HPDE6-E6E7 (cell line): ENCODE measurements around the gene ZNRF1.

ENCODE experiments used
- DNase-seq: peaks from one replicate; pipeline ENCODE4 v3.0.0; 2011; ENCODE audit warnings: missing footprints; ENCODE audit errors: extremely low spot score

Gene ZNRF1

DNA sequence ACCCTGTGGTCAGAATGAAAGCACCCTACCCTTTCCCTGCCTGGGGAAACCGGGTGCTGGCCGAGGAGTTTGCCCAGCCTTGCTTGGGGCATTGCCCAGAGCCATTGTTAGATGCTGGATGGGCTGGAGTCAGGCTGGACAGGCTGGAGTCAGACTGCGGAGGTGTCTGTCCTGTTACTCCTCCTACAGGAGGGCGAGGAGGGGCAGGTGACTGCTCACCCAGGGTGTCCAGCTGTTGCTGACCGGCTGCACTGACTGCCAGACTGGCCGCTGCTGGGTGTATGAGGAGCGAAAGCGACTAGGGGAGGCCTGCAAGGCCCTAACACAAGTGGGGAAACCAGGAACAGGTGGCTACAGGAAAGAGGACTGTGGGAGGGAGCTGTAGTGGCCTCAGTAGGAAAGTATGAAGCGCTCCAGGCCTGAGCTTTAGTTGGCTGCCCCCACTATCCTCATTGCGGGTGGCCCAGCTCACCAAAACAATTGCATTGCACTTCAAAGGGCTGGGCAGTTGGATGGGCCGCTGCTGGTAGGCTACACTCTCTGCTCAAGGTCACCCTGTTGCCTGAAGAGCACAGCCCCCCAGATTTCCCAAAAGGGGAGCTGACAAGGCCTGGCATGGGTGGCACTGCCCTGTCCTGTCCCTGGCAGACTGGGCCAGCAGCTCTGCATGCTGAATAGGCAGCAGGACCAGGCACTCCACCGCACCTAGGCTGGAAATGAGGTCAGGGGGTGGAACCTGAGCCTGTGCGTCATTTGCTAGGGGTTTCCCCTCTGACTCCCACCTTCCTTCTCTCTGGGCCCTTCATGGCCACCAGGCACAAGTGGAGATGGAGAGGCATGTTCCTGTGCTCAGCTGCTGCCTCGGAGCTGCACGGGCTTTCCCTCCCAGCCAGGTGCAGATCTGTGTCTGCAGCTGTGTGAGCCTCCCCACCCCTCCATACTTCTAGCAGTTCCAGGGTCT lies 99.4 kb downstream of the ZNRF1 start:
- DNase-seq, result no peak

DNA sequence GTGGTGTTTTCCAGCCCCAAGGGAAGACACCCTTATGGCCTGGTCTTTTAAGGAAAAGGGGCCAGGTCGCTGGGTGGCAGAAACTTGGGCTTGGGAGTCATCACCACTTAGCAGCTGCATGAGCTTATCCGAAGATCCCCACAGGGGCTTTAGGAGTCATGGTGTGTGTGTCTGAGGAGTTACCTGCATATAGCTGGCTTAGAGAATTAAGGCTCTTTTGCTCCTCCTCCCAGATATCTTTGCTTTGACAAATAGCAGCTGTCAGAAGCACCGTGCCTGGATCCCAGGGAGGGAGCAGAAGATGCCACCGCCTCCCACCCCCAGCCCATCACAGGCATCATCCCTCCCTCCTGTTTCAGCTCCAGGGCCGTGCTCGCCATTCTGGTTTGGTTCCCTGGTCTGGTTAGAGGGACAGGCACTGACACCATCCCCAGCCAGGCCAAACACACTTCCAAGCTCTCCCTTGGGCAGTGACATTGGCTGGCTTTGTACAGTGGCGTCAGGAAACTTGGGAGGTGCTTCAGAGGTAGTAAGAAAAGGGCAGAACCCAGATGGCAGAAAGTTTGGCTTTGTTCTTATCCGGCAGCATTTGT lies 100.3 kb downstream of the ZNRF1 start:
- DNase-seq, result no peak

DNA sequence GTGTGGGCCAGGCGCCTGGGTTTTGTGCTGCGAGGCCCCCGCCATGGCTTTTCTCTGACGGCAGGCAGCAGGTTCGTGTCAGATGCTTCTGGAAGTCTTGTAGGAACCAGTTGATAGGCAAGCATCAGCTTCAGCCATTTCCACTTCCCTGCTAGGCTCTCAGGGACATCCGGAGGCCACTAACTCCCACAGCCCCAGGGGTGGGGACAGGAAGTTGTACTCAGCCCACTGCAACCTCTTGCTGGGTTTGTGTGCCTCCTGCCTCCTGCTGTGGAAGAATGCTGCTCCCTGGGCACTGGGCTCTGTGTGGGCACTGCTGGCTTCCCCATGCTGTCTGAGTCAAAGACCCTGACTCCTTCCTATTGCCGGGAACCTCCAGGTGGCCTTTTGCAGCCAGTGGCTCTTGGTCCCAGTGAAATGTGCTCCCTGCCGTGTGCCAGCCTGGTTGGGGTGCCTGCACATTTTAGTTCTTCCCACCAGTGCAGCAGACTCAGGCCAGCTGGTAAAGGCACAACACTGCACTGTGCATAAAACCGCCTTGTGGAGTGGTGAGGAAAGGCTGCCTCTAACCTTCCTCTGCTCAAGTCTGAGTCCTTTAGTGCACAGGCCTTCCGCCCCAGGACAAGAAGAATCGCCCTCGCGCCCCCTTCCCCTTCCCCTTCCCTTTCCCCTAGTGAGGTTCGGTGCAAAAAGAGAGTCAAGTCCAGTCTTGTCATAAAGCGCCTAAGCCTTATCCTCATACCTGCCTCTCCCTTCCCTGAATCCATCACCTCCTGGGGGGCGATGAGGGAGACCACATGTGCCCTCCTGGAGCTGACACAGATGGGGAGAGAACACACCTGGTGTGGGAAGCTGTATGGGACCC lies 101.1 kb downstream of the ZNRF1 start:
- DNase-seq, result no peak

DNA sequence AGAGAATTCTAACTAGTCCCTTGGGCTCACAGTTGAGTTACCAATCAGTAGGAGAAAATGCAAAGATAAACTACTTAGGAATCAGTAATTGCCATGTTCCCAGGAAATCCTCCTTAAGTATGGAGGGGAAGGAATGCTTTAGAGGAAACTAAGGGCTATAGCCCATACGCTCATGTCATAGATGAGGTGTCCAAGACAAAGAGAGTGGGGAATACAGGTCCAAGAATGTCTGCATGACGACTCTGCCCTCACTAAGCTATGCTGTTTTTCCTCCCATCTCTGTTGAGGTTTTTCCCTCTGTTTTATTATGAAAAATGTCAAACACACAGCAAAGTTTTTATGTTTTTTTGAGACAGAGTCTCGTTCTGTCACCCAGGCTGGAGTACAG lies 101.8 kb downstream of the ZNRF1 start:
- no peak for DNase-seq

DNA sequence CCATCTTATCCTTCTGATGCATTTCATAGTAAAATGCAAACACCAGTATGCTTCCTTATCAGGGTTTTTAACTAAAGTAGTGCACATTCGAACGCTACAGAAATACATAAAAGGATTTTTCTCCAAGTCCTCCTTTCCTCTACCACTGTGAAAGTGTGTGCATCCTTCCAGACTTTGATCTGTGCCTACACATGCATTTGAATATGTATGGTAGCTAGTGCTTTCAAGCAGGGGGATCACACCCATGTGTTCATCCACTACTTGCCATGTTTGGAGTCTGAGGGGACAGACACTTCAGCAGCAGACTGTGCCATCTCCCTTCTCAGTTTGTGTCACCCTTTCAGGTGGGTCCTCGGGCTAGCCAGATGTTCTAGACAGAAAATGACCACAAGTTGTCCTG lies 102.8 kb downstream of the ZNRF1 start:
- DNase-seq, result no peak

DNA sequence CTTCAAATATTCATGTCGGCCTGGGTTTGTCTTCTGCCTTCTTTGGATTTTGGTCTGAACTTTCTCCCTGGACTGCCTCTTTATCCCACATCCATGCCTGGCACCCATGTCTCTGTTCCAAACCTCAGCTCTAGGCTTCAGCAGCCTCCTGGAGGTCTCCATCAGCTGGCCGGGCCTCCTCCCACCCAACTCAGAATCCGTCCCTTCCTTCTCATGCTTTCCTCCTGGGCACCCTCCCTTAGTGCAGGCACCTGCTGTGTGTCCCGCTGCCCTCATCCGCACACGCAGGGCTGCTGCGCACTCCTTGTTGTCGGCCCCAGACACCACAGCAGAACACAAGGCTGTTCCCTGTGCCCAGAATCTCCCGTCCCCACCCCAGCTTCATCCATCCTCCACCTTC lies 103.8 kb downstream of the ZNRF1 start:
- no peak for DNase-seq

DNA sequence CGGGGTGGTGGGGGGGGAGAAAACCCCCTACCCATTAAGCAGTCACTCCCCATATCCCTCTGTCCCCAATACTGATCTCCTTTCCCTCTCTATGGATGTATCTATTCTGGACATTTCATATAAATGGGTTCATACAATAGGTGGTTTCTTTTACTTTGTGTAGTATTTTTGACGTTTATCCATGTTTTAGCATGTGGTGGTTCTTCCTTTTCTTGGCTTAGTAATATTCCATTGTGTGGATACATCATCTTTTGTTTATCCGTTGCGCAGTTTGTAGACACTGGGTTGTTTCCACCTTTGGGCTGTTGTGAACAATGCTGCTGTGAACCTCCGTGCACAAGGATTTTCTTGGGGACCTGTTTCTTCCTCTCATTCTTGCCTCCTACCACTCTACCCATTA lies 105.2 kb downstream of the ZNRF1 start:
- no peak for DNase-seq

DNA sequence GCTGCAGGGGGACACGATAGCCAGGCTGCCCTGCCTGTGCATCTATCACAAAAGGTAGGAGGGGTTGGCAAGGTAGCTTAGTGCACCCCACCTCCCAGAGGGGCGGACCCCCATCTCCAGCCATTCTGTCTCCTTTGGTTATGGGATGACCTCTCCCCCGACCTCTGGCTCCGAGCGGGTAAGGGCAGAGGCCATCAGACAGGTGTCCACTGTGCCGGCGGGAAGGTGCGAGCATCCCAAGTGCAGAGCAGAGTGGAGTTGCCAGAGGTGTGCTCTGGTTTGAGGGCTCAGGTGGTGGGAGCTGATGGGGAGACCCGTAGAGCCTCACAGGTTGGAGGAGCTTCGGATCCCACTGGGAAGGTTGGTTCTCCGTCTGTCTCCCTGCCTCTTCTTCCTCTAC lies 106.0 kb downstream of the ZNRF1 start:
- no peak for DNase-seq

DNA sequence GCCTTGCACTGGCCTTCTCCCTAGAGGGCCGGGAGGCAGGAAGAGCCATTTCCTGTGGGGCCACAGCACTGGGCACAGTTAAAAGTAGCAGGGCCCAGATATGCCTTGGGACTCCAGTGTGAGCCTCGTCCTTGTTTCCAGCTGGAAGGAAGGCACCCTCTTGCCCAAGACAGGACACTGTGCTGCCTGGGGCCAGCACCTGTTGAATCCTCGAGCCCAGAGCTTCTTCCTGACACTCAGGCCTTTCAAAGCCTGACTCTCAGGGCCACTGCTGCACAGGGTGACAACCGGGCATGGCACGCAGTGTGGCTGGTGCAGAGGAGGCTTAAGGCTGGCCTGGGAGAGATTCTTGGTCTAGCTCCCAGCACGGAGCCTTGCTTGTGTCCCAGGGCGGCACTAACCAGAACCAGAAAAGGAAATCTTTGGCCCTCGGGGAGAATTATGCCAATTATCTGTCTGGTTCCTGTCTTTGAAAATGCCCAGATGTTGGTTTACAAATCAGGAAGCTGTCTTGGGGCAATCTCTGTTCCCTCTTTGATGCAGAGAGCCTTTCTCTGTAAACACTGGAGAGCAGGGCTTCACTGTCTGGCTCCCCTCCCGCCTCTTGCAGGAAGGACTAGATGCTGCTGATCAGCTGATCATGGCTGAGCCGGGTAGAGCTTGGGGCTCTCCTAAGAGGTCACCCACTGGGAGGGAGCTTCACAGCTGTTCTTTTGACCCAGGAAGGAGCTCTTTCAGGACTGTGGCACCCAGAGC lies 106.7 kb downstream of the ZNRF1 start:
- DNase-seq, result no peak

DNA sequence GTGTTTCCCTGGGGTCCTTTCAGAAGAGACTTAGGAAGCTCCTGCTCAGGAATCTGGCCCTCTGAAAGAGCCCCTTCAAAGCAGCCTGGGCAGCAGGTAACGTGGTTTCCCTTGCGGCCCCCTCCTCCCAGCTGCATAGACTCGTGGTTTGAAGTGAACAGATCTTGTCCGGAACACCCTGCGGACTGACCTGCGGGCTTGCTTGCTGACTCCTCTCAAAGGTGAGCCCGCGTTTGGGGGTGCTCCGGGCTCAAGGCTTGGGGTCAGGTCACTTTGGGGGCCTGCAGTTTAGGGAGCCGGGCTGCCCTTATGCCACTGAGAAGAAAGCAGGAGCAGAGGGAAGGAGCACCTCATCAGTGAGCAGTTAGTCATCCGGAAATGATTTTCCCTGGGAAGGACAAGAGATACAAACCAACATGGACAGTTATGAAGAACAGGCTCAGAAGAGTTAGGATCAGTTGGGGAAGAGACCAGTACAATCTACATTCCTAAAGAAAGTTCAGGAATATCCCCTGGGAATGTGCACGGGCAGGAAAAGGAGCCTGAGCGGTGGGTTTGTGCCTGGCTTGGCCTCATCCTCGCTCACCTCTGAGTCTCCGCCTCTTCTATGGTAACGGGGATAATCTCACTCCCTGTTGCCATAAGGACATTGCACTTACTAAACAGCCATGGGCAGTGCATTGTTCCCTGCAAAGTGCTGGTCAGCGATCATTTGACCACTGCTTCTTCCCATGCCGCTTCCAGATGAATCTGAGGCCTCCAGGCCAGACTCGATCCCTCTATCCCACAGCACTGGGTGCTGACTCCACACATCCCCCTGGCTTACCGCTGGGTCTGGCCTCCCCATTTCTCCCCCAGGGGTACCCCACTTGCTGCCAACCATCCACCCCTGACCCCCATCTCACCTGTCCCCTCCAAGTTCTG lies 107.8 kb downstream of the ZNRF1 start:
- DNase-seq, result no peak

DNA sequence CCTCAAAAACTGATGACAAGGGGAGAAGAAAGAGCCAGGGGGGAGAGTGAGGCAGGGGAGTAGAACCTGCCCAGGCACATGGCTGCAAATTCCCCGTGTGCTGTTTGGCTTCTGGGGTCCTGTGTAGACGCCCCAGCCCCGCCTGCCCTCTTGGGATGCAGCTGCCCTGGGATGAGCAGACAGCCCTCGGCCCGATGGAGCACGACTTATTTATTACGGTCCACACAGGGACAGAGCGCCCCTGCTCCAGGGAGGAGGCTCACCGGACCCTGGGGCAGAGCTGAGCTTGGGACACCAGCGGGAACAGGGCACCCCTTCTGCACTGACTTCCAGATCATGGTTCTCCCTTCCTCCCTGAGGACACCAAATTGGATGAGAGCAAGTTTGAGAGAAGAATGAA lies 108.7 kb downstream of the ZNRF1 start:
- no peak for DNase-seq

DNA sequence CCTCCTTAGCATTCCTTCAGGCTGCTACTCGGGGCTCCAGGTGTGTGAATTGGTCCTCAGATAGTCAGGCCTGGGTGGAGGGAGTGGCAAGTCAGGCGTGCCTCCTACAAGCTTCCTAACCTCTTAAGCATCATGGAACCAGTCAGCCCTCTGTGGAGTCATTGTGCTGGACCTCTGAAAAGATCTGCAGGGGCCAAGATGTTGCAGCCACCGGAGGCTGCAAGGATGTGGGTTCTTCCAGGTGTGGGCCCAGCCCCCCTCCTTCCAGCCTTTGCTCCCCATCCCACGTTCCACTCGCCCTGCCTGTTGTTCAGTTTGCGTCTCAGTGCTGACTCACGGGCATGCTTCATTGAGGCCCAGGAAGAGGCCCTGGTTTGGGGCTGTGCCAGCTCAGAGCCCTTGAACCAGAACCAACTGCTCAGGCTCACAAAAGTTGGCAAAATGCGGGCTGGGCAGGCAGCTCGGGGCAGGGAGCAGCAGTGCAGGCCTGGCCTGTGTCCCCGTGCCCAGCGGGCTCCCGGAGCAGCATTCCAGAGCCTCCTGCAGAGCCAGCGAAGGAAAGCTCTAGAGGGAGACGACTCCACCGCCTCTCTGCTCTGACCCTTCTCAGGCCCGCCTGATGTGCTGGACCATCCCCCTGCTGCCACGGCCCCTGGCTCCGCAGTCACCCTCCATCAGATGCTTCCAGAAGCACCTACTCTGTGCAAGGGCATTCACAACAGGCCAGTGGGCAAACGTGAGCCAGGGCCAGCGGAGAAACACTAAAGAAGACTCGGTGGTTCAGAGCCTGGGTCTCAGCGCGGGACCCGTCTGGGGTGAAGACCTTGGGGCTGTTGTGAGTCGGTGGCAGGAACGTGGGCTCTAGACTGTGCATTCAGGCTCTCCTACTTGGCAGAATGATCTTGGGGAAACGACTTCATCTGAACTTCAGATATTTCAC lies 110.2 kb downstream of the ZNRF1 start:
- DNase-seq, result peak; percentile 97

DNA sequence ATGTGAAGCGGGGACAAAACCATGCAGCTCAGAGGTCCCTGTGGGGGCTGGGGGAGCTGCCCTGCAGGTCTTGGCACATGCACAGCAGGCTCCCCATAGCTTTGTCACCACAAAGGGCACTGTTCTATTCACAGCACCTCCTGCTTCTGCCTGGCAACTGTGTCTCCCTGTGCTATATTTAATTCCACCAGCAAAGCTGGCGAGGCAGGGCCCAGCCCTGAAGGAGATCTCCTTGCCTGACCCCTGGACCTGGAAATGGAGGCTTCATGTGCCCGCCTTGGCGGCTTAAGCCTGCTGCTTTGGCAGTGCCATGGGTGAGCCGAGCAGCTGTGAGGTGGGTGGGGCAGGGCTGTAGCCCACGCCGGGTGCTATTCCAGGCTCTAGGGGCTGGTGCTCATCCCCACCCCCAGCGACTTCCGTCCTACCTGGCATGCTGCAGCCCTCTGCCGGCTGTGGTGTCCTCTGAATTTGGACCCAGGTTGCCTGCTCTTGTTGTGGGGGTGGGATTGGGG lies 111.0 kb downstream of the ZNRF1 start:
- DNase-seq, result no peak

DNA sequence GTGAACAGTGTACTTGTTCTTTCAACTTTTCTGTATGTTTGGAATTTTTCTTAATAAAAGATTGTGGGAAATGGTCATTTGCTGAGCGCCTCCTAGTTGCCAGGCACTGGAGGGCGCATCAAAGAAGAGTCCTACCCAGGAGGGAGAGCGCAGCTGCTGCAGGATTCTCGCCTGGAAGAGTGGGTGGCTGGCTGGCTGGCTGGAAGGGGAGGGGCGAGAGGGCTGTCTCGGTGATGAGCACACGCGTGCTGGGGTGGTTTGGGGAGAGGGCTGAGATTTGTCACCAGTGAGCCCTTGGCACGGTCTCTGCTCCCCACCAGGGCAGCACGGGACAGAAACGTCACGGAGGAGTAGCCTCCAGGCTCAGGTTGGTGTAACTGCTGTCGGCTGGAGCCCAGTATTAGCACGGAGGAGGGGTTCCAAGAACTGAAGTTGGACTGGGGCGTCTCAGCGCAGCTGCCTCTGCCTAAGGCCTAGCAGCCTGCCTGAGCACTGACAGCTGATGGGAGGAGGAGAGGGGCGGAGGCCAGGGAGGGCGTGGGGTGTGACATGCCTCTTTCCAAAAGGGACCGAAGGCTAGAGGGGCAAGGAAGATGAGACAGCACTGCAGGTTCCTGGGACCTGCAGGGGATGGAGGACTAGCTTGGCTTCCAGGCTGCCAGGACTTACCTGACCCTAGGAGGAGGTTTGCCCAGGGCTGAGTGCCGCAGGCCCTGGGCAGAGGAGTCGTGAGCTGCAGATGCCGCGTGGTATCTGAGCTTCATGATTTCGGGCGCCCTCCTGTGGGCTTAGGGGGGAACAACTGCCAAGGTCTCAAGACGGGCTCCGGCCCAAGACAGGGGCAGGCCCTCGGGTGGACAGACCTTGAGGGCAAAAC lies 112.1 kb downstream of the ZNRF1 start:
- DNase-seq, result peak; percentile 87

DNA sequence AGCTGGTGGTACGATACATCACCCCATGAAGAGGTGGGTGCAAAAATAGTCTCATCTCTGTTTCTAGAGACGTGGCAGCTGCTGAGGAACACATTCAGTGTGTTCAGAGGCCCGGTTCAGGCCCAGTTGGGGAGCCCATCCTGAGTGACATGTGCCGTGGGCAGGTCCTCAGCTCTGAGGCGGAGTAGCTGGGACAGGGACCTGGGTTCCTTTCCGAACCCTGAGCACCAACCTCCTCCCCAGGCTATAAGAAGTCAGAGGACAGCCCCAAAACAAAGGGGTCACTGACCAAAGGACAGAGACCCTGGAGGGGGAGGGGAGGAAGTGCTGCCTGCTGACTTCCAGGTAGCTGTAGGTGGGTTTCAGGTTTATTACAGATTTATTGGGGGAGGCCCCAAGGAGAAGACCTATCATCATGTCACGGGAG lies 112.7 kb downstream of the ZNRF1 start:
- DNase-seq, result no peak

DNA sequence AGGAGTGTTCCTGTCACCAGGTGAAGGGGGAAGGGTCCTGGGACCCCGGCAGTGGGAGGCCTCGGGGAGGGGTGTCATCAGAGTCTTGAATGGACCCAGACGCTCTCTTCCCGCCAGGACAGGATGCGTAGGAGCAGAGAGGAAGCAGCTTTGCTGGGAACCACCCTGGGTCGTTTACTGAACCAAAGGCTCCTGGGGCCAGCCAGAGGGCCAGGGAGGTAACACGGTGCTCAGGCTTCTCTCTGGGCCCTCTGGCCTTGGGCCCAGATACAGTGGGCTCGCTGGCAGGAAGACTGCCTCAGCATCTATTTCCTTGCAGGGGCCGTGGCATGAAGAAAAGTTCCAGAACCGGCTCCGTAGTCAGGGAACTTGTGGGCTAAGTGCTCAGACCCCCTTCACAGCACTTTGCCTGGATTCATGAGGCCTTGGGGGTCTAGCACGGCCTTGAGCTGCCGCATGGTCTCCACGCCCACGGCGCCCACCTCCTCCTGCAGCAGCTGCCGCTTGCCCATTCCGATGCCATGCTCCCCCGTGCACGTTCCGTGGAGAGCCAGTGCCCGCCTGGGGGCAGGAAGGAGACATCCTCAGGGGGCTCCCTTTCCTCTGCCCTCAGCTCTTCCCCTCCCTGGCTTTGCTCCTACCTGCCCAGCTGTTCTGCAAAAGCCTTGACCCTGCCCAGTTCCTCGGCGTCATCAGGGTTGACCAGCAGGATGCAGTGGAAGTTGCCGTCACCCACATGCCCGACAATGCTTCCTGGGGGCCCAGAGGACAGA lies 113.3 kb downstream of the ZNRF1 start:
- DNase-seq, result no peak

DNA sequence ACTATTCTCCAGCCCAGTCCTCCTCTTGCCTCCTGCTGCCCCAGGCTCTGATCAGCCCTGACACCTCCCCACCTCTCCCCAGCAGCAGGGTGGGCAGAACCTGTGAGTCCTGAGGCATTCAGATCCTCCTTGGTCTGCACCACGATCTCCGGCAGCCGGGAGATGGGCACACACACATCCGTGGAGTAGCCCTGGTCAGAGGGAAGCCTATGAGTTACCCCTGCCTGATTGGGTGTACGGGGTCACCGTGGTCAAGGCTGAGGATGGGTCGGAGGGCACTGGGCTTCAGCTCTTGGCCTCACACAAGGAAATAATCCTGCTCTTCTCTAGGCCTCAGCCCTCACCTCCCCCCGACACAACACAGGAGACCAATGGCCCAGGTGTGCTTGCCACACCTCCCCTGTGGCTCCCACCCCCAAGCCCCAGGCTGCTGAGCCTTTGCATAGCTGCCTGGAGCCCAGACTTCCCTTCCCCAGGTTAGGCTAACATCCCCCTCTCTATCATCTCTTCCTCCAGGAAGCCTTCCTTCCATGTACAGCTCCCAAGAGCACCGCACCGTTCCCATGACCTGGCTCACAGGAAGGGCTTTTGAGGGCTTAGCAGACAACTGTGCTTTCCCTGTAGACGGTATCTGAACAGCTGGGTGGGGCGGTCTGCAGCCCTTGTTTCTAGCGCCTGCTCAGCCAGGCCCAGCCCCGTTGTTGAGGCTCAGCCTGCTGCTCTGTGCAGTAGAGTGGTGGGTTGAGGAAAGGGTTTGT lies 114.1 kb downstream of the ZNRF1 start:
- DNase-seq, result no peak
